Testis (tissue), 2 donors: Measurements from ENCODE around the gene MUC2.

Experiments used
- CTCF ChIP-seq, 3 experiments: fragments of 450-650 bp in 2 of 3; fragments of 200-600 bp in 1 of 3; sonication (generic) in 1 of 3; IDR thresholded peaks; one replicate each; pipeline ENCODE4 v1.5.1; 2016 to 2019; ENCODE audit warnings: antibody characterized with exemption in 3 of 3, mild to moderate bottlenecking in 2 of 3, moderate library complexity in 1 of 3
- POLR2A ChIP-seq: fragments of 450-650 bp; IDR thresholded peaks from one replicate; pipeline ENCODE4 v1.6.1; 2017; ENCODE audit warnings: antibody characterized with exemption, mild to moderate bottlenecking, moderate library complexity

- TF ChIP-seq CTCF (IDR thresholded peaks at IDR 0.05) (no peak), POLR2A (no peak)
Measured at GRCh38 chr11:1082728-1083620, 8.3 kb downstream of the MUC2 start.
